HG03159 (cell line): Measurements from ENCODE around the gene CEMIP2.

Experiments
- ATAC-seq: cut with Tn5 transposase; IDR thresholded peaks from one replicate; pipeline ENCODE4 v1.9.1; 2021; ENCODE audit warnings: mild to moderate bottlenecking, moderate library complexity; ENCODE audit not compliant: unreplicated experiment

The CEMIP2 gene

DNA sequence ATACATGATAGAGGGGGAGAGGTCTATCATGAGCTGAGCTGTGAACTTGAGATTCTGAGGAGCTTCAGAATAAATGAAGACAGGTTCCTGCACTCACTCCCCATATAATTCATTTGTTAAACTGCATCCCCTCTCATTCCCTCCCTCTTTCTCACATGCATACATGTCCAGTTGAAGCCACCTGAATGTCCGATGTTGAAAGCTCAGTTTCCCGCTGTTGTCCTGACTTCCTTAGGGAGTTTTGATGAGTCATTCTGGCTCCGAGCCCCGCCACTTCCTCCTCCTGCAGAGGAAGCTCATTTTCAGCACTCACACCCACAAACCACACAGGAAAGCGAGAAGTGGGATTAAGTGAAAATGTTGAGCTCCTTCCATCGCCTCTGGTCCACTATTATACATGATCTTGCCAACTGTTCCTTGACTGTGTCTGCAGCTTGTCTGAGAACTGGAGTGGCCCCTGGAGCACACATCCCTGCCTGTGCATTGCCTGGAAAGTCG, 121.2 kb downstream of the CEMIP2 start:
- no peak for ATAC-seq

DNA sequence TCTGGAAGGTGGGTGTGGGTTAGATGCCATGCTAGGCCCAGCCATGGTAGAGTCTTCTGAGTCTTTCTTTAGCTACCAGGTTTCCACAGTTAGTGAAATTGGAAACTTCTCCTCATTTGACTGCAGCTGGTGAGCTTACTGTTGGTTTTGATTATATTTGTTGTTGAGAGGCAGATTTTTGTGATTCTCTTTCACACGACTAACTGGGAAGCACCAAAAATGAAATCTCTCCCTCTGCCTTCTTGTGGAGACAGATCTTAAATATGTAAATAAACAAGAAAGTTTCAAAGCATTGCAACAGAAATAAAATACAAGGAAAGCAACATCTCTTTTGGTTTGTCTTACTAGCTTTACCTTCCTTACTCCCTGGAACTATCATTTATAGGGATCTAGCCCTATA, 122.2 kb downstream of the CEMIP2 start:
- ATAC-seq = no peak

- no peak for ATAC-seq
Measured at GRCh38 chr9:71644819-71645362, 123.4 kb downstream of the CEMIP2 start.

DNA sequence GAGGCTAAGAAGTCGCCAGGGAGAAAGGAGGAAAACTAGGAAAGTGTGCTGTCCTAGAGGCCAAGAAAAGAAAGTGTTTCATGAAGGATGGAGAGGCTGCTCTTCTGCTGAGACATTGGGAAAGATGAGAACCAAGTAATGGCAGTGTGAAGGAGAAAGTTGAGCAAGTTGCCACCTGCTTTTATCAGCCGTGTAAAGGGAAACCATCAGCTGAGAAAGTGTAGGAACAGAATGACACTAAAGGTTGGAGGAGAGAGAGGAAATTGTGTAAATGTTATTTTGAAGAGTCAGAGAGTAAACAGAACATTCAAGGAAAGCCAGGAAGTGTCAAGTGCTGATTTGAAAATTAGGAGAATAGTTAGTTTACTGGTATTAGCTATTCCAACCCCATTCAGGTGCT, 125.0 kb downstream of the CEMIP2 start:
- no peak for ATAC-seq

DNA sequence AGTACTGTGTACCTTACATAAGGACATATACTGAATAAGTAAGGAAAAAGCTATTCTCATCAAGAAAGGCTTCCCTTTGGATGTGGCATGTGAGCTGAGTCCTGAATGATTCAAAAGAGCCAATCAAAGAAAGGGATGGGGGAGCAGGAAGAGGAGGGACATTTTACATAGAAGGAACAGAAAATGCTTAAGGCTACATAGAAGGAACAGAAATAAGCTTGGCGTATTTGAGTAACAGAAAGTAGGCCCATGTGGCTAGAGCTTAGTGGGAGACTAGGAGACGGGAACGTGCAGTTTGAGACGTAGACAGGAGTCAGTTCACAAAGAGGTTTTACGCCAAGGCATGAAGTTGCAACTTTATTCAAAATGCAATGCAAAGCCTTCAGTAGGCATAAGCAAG, 126.3 kb downstream of the CEMIP2 start:
- ATAC-seq = no peak

GRCh38 chr9:71638627-71639026, 129.7 kb downstream of the CEMIP2 start:
- ATAC-seq = no peak

DNA sequence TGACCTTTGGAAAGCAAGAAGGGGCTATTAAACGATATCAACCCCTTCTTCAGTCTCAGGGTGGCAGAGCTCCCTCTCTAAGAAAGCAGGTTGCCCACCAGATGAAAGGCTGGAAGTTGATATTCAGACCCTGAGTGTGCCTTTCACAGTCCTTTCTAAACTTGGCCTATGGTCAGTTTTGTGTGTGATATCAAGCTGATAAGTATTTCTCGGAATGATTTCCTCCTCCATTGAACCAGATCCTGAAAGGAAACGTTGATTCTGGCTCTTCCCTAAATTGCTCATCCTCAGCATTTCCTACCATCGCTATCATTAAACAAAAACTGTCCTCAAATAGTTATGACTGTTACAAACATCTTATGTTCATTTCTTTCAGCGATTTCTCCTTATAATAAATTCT, 130.4 kb downstream of the CEMIP2 start:
- ATAC-seq = no peak

DNA sequence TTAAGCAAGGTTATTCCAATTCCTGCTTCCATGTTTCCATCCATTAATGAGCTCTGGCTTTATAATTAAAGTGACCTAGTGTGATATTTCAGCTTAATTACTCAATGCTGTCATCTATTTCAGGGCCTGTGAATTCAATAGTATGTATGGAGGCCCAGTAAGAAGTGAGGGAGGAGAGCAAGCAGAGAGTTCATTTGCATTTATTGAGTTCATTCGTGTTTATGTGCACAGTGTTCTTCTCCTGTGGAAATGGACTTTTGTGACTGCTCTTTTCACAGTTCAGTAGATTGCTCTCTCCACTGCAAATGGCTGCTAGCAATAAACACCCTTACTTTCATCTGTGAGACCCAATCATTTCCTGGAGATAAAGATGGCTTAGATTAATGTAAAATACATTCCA, 130.9 kb downstream of the CEMIP2 start:
- ATAC-seq = no peak

DNA sequence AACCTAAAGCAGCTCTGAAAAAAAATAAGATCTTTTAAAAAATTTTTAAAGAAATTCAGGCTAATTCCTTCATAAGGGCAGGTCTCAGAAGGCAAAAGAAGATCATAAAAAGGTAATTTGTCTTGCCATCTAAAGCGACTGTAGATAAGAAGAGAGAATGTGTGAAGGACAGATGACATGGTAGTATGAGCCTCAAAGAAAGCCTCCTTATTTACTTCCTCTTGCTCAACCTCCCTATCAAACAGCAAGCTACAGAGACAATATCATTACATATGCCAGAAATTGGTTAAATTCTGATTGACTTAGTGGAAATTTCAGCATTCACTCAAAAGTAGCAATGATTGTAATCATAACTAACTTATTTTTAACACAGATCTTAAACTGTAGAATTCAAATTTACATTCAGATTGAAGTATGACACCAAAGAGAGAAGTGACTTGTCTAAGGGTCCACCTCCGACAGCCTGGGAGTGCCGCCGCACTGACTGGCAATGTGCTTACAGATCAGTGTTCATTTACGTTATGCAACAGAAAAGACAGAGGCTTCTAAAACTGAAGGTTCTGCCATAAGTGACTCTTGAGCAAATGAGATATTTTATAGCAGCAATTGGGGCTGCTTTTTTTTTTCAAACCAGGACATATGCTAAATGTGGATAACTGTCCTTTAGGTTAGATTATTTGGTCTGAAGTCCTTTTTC, 132.0 kb downstream of the CEMIP2 start:
- ATAC-seq = no peak

- no peak for ATAC-seq
Measured at GRCh38 chr9:71634752-71635151, 133.6 kb downstream of the CEMIP2 start.
